Right renal pelvis (tissue), 4 donors: ENCODE measurements around the gene HMGB2. TPM values are rescaled to one million over a fixed set of nuclear protein-coding genes. Genes with fewer than 3 reads are reported as not detected.
A peak's percentile ranks its signal among the peaks of the same experiment; 100 is the strongest.

Experiments
- DNase-seq, 4 donors: peaks; one replicate each; pipeline ENCODE4 v3.0.0-alpha.2; 2013; ENCODE audit warnings: low read depth in 4 of 4, low spot score in 3 of 4, missing footprints in 1 of 4
- polyA plus RNA-seq, 4 donors: library from polyadenylated mRNA; unstranded; fragments of 120-200 nt; gene quantifications; one replicate each; pipeline ENCODE4 v1.2.1, GENCODE V29; 2013; ENCODE audit not compliant: insufficient read length in 4 of 4

HMGB2 gene
- polyA plus RNA-seq, 4 donors: 324 to 394 (median 369) TPM

DNA sequence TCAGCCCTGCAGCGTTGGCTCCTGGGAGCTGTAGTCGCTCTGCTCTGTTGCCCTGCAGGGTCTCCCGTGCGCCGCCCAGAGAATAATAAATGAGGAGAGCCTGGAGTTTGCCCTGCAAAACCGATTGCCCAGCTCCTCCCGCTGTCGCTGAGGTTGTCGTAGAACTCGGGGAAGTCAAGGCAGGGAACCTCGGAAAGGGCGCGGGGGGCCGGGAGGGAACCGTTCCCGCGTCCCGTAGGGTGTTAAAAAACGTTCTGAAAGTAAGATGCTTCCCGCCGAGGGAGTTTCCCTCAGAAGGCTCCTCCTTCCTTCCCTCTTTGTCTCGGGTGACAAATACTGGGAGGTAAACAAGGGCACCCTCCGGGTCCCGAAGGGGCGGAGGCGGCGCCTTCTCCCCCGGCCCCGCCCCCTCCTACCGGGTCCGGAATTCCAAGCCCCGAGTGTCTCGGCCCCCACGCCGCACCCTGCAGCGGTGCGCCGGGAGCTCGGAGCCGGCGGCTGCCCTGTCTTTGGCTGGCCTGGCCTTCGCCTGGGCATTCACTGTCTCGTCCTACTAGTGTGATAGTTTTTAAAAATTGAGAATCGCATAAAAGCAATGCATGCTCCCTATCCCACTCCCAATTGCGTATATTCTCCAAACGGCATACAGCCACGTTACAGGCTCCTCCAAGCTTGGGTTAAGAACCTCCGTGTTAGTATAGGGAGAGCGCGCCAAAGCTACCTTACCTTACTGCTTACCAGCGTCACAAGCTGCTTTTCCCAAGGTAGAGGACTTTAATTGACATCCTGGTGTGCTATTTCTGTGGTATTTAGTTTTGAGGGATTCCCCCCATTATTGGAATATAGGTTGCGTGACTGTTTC lies 964 bp upstream of the HMGB2 start:
- DNase-seq: peak; percentile 66 to 80 (median 72)

DNA sequence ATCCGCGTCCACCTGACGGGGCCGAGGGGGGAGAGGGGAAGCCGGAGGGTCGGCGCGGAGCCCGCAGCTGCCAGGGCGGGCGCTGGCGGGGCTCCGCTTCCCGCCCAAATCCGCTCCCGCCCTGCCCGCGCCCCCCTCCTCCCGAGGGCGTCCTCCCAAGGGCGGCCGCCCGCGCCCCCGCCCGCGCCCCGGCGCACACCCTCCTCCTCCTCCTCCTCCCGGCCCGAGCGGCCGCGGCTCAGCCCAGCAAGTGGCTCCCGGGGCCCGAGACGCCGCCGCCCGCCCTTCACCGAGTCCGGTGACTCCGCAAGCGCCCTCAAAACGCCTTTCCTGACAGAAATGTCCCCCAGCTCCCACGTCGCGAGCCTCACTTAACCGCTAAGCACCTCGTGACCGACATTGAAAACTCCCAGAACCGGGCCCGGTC lies 487 bp downstream of the HMGB2 start:
- peak in 3 of 4 donors; percentile 20 to 51 (median 28) for DNase-seq

DNA sequence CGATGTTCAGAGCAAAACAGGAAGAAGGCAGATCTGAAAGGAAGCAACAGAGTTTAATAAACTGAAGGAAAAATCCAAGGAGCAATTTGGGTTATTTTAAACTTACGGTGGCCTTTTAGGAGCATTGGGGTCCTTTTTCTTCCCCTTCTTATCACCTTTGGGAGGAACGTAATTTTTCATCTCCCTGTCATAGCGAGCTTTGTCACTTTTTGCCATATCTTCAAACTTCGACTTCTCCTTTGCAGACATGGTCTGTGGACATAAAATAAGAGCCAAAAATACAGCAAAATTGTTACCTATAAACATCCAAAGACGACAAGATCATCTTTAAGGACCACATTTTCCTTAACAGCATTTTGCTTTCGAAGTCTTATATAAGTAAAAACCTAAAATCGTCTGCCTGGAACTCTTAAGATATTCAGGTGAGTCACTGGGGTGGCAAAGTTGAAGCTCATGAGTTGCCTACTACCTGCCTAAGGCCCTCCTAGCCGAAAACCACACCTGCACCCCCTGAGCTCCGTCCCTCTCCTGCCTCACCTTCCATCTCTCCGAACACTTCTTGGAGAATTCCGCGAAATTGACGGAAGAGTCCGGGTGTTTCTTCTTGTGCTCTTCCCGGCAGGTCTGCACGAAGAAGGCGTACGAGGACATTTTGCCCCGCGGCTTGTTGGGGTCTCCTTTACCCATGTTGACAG lies 1.0 kb downstream of the HMGB2 start:
- no peak for DNase-seq

DNA sequence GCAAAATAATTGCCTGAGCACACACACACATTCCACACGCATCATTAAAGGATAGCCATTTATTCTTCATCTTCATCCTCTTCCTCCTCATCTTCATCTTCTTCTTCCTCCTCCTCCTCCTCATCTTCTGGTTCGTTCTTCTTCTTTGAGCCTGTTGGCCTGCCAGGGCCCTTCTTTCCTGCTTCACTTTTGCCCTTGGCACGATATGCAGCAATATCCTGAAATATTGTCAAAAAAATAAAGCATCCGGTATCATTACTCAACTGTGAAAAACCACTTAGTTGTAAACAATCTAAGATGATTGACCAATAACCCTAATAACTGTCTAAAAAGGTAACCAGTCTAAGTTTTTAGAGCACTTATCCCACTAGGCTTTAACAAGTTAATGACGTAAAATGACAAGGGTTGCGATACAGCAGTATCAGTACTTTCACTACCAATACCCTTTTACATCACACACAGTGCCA lies 2.1 kb downstream of the HMGB2 start:
- DNase-seq: no peak

DNA sequence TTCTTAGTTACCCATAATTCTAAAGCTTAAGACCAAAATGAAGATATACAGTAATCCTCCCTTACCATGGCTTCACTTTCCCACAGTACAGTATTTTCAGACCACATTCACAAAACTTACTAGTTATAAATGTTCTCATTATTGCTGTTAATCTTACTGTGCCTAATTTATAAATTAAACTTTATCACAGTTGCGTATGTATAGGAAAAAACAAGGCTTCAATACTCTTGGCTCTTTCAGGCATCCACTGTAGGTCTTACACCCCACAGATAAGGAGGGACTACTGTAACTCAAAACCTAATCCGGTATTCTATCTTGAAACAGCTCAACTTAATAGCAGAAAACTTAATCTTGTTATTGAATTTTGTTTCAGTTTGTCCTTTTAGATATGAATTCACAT lies 3.6 kb downstream of the HMGB2 start:
- DNase-seq: no peak

DNA sequence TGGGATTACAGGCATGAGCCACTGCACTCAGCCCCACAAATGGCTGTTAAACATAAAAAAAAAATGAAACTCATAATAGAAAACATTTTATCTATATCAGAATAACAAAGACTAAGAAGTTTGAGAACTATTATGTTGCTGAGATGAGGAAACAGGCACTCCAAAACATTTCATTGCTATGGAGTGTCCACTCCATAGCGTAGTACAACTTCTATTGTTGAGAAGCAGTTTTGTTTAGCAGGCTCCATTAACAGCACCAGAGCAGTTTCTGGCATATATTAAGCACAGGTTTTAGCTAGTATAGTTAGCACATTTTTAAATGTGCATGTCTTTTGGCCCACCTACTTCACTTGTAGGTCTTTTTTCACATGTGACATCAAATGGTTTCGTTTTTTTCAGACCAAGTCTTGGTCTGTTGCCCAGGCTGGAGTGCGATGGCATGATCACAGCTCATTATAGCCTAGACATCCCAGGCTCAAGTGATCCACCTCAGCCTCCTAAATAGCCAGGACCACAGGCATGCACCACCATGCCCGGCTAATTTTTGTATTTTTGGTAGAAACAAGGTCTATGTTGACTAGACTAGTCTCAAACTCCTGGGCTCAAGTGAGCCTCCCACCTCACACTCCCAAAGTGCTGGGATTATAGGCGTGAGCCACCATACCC lies 5.8 kb downstream of the HMGB2 start:
- DNase-seq: no peak

DNA sequence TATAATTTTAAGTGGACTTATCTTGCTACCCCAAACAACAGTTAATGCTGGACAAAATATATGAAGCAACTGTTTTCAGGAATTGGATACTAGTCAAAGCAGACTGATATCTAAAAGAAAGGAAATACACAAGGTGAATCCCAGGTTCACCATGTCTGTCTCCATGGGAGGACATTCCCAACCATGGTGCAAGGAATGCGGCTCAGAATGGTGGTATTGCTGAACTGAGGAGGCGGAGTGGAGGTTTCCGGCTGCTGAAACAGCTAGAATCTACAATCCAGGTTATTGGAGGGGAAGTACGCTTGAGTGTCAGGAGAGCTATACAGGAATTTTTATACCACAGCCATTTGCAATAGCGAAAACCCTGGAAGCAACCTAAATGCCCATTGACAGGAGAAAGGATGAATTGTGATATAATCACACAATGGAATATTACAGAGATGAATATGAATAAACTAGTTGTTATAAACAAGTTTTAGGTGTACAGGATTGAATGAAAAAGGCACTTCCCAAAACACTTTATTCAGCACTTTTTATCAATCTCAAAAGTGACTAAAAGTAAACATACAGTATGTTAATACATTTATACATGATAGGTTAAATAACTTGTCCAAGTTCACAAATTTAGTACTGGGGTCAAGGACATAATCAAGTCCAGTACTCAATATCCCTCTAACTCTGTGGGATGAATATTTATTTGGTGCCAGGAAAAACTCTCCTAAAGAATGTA lies 9.0 kb downstream of the HMGB2 start:
- DNase-seq: no peak

DNA sequence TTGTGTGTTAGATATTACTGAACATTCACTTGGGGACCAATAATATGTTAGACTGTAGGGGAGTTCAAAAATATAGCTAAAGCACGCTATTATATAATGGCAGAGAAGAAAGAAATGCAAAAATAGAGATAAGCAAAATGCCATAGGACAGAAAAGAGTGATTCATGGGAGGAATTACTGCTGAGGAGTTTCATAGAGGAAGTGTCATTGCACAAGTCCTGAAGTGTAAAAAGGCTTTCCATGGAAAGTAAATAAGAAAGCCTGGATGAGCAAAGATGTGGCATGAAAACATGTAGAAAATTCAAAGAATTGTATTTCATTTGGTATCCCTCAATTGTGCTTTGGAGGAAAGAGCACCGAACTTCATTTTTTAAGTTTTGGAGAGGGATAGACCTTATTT lies 14.5 kb downstream of the HMGB2 start:
- no peak for DNase-seq

DNA sequence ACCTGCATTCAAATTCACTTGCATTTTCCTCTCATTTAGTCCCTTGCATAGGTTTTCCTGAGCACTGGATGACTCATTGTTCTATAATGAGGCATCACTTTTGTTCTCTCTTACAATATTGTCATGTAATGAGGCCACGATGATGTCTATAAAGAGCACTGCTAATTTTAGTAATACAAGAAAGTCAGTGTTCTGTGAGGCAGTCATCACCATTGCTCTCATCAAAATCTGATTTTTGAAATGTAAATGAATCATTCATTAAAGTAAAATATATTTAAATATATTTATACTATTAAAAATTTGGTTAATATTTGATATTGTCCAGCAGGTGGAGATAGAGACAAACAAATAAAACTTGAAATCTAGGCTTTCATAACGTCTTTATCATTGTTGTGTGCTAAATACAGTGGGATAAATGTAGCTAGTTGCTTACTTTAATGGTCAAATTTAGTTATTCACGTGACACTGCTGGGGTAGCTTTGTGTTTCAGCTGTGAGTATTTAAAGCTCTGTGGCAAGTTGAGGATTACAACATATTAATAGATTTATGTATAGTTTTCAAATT lies 15.4 kb downstream of the HMGB2 start:
- no peak for DNase-seq

DNA sequence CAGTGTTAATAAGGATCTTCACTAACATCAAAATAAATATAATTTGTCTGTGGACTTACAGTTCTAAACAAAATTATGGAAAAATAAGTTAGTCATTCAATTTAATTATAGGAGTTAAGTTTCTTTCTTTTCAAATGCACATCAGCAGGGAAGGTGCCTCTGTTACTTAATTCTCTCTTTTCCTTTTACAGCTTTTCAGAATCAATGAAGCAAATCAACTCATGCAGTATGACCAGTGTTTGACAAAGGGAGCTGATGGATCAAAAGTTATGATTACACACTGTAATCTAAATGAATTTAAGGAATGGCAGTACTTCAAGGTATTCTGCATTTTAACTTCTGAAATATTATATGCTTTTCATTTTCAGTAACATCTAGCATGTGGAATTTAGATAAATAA lies 15.9 kb downstream of the HMGB2 start:
- DNase-seq: no peak

DNA sequence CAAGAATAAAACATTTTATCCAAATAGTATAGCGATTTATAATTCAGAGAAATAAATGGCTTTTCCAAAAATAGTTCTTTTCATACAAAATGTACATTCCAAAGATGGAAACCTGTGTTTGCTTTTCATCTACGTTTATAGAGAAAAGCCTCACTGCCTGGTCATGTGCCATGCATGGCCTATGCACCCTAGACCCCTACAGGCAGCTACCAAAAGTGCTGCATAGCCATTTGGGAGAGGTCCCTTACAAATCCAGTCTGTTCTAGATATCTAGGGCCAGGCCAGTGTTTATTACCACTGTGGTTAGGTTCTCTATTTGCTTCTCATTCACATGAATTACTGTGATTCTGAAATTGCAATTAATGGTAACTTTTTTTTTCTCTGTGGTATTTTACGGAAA lies 17.2 kb downstream of the HMGB2 start:
- no peak for DNase-seq

DNA sequence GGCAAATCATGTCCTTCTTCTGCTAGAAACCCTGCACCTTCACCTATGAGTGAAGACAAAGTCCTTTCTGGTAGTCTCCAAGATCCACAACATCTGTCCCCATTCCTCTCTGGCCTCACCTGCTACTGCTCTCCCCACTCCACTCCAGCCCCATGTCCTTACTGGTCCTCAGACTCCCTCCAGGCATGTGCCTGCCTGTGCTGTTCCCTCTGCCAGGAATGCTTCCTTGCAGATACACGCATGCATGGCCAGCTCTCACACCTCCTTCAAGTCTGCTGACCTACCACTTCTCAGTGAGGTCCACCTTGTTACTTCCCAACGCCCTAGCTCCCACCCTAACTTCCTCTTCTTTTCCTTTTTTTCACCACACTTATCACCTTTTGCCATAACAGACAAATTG lies 18.1 kb downstream of the HMGB2 start:
- no peak for DNase-seq

DNA sequence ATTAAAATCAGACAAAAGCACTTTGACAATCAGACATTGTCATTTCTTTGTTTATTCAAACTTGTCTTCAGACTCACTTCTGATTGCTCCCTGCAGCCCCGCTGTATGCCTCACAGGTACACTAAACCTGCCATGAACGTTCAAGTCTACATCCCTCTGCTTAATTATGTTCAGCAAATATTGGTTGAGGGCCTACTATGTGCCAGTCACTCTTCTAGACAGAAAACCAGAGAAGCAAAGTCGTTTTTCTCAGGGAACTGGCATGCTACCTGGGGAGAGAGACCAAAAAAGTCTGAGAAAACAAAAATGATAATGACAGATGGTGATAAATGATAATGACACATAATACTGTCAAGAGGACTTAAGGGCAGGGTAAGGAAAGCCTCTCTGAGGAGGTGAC lies 19.4 kb downstream of the HMGB2 start:
- no peak for DNase-seq

DNA sequence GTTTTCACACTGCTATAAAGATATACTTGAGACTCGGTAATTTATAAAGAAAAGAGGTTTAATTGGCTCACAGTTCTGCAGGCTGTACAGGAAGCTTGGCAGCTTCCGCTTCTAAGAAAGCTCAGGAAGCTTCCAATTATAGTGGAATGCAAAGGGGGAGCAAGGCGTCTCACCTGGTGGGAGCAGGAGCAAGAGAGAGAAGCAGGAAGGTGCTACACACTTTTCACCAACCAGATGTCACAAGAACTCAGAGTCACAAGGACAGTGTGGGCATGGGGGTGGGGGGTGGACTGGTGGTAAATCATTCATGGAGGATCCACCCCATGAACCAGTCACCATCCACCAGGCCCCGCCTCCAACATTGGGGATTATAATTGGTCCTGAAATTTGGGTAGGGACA lies 22.8 kb downstream of the HMGB2 start:
- DNase-seq: no peak

DNA sequence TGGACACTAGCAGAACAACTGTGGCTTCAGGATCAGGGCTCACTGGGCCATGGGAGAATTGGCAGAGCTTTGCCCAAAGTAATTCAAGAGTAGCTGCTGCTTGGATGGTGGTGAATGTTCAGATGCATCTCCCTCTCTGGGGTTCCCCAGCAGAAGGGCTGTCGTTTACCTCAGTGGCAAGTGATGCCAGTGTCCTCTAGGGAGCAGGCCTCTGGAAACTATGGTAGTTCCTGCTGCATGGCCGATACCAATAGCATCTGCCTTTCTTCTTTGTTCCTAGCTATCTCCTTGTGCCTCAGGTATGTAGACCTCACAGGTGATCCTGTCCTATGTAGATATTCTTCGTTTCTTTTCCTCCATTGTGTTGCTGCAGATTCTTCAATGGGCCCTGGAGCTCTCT lies 26.4 kb downstream of the HMGB2 start:
- no peak for DNase-seq

DNA sequence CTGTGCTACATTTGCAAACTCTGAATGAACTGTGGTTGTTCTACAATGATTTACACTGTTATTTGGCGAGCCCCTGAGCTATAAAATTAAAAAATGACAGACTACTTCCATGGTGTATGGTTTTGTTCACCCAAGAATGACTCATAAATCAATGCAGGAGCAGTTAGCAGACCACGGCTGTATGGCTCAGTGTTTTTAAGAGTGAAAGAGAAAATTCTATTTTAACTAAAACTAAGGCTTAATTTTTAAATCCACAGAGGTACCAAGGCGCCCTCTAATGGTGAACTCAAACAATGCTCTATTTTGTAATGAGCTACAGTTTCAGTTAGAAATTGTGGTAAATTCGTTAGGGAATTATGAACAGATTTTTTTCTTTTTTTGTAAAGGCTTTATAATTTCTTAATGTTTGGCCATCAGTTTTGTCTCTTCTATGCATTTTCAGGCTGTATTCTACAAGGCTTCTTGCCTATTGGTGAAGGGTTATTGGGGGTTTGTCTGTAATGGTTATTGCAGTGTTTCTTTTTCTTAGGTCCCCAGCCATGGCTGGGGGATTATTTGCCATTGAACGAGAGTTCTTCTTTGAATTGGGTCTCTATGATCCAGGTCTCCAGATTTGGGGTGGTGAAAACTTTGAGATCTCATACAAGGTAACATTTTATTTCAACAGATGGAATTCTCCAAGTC lies 32.5 kb downstream of the HMGB2 start:
- peak; percentile 13 to 28 (median 20) for DNase-seq

DNA sequence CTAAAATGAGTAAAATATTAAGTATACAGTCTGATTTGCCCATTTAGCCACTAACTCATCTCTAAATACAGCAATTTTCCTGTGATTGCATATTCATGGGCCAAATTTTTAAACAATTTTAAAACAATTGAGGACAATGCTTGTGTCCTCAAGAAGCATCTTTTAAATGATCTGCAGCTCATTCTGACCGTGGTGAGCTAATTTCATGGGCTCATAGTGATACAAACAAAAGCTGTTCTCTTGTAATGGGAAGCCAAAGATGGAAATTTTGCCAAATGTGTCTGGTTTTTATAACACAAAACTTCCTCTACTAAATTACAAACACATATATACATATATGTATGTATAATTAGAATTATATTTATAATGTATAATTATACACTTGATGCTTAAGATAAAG lies 39.7 kb downstream of the HMGB2 start:
- no peak for DNase-seq

DNA sequence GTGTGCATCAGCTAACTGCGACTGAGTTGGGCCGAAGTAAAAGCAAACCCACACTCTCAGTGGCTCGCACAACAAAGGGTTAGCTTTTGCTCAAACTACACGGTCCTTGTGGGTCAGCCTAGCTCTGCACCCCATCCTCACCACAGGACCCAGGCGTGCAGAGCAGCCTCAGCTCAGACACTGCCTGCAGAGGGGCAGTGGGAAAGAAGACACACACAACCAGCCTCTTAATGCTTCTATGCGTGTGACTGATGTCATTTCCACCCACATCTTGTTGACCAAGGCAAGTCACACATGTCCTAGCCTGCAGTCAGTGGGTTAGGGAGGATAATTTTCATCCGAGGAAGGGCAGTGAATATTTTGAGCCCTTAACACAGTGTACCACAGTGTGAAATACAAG lies 40.5 kb downstream of the HMGB2 start:
- DNase-seq: no peak

DNA sequence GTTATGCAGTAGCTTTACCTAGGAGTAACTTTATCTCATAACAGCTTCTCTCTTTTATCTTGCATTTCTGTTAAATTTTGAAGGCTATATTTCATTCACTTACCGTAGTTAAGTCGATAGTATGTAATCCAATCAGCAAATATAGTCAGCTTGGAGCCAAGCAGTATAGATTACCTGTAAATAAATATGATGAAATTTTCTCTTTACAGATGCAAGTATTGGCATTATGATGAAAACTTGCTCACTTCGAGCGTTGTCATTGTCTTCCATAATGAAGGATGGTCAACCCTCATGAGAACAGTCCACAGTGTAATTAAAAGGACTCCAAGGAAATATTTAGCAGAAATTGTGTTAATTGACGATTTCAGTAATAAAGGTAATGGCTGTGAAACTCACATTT lies 42.3 kb downstream of the HMGB2 start:
- no peak for DNase-seq

DNA sequence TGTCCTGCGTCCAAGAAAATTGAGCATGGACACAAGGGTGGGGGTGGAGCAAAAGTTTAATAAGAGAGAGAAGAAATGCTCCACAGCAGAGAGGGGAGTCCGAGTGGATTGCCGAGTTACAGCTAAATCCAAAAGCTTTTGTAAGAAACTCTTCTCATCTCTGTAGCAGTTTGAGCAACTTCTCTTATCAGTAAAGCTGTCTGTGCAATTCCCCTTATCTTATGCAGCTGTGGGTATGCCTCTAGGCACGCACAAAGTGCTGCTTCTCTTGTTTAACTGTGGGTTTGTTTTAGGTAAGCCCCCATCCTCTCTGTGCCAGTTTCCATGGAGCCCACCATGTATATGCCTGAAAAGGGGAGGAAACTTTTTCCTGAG lies 44.8 kb downstream of the HMGB2 start:
- DNase-seq: no peak
